ENCODE measurements around the gene SORBS1.
A peak's percentile ranks its signal among the peaks of the same experiment; 100 is the strongest.

SORBS1 gene

GRCh38 chr10:95482501-95483233 is 78.5 kb downstream of the SORBS1 start:
- Histone ChIP-seq H3K36me3 (ENCODE audit: control insufficient read depth, insufficient read depth, low read length) (no peaks in the 10 kb centered on the region), H3K27ac (ENCODE audit: low read depth, low read length) (no peak overlapping the region)

GRCh38 chr10:95480901-95481491 is 80.2 kb downstream of the SORBS1 start:
- Histone ChIP-seq H3K4me3 (ENCODE audit: low read length) (no peak overlapping the region), H4K8ac (ENCODE audit: low read depth, low read length) (no peak overlapping the region), H2BK15ac (replicated peaks; ENCODE audit: low read depth) (no peak overlapping the region), H3K27ac (ENCODE audit: low read depth, low read length) (no peak overlapping the region), H3K79me2 (ENCODE audit: control insufficient read depth, insufficient read depth, low read length) (peaks cover 3% of the 10 kb centered on the region), H3K4me1 (ENCODE audit: control insufficient read depth, low read depth, low read length) (peaks cover 34% of the 10 kb centered on the region), H3K79me1 (ENCODE audit: low read length) (peaks cover 5% of the 10 kb centered on the region), H3K4ac (ENCODE audit: low read depth, low read length) (no peak overlapping the region), H3K18ac (ENCODE audit: low read length) (no peak overlapping the region), H3K4me2 (ENCODE audit: low read length) (no peak overlapping the region), H2AK5ac (ENCODE audit: low read length) (no peak overlapping the region), H2BK5ac (ENCODE audit: low read length) (no peak overlapping the region), H3K36me3 (ENCODE audit: control insufficient read depth, insufficient read depth, low read length) (no peaks in the 10 kb centered on the region), H4K5ac (ENCODE audit: low read length) (no peak overlapping the region), H2BK120ac (ENCODE audit: low read depth, low read length) (no peak overlapping the region), H3K27me3 (ENCODE audit: insufficient read depth, low read length, poor library complexity) (no peaks in the 10 kb centered on the region), H3K23ac (ENCODE audit: low read length) (no peak overlapping the region), H3K9ac (ENCODE audit: low read length) (no peak overlapping the region), H3K56ac (ENCODE audit: low read length) (no peak overlapping the region)
- peak; percentile 76 for DNase-seq
- WGBS (ENCODE audit: extremely low coverage, insufficient coverage, low lambda C conversion rate) = no CpG with 5 or more reads among the region's 4 CpGs

More at GRCh38 chr10:95482501-95483233, 78.5 kb downstream of the SORBS1 start:
- DNase-seq = no peak
- Histone ChIP-seq H3K4me3 (ENCODE audit: low read length) (no peak overlapping the region), H2BK15ac (replicated peaks; ENCODE audit: low read depth) (no peak overlapping the region), H3K79me1 (ENCODE audit: low read length) (peaks cover 5% of the 10 kb centered on the region), H2AK5ac (ENCODE audit: low read length) (no peak overlapping the region), H2BK5ac (ENCODE audit: low read length) (no peak overlapping the region), H3K9ac (ENCODE audit: low read length) (no peak overlapping the region), H3K79me2 (ENCODE audit: control insufficient read depth, insufficient read depth, low read length) (peaks cover 3% of the 10 kb centered on the region), H3K4me1 (ENCODE audit: control insufficient read depth, low read depth, low read length) (peaks cover 19% of the 10 kb centered on the region), H3K23ac (ENCODE audit: low read length) (no peak overlapping the region), H3K4me2 (ENCODE audit: low read length) (no peak overlapping the region), H3K56ac (ENCODE audit: low read length) (no peak overlapping the region), H3K27me3 (ENCODE audit: insufficient read depth, low read length, poor library complexity) (no peaks in the 10 kb centered on the region), H4K8ac (ENCODE audit: low read depth, low read length) (no peak overlapping the region), H3K4ac (ENCODE audit: low read depth, low read length) (no peak overlapping the region), H3K18ac (ENCODE audit: low read length) (no peak overlapping the region), H2BK120ac (ENCODE audit: low read depth, low read length) (no peak overlapping the region), H4K5ac (ENCODE audit: low read length) (no peak overlapping the region)
- no CpG with 5 or more reads among the region's 7 CpGs for WGBS (ENCODE audit: extremely low coverage, insufficient coverage, low lambda C conversion rate)

- peaks cover 5% of the 10 kb centered on the region for H3K79me1 ChIP-seq (ENCODE audit: low read length)
- H3K56ac ChIP-seq (ENCODE audit: low read length) = peak overlapping the region; percentile 56
- no peak overlapping the region for H4K8ac ChIP-seq (ENCODE audit: low read depth, low read length)
- H2BK120ac ChIP-seq (ENCODE audit: low read depth, low read length) = no peak overlapping the region
- no peaks in the 10 kb centered on the region for H3K27me3 ChIP-seq (ENCODE audit: insufficient read depth, low read length, poor library complexity)
- DNase-seq = peak; percentile 78
- peak overlapping the region; percentile 13 for H3K27ac ChIP-seq (ENCODE audit: low read depth, low read length)
- no CpG with 5 or more reads among the region's 11 CpGs for WGBS (ENCODE audit: extremely low coverage, insufficient coverage, low lambda C conversion rate)
- no peak overlapping the region for H2BK15ac ChIP-seq (replicated peaks; ENCODE audit: low read depth)
- H4K5ac ChIP-seq (ENCODE audit: low read length) = no peak overlapping the region
- peak overlapping the region; percentile 5 for H3K18ac ChIP-seq (ENCODE audit: low read length)
- H3K79me2 ChIP-seq (ENCODE audit: control insufficient read depth, insufficient read depth, low read length) = peaks cover 3% of the 10 kb centered on the region
- no peak overlapping the region for H2AK5ac ChIP-seq (ENCODE audit: low read length)
- no peak overlapping the region for H3K4ac ChIP-seq (ENCODE audit: low read depth, low read length)
- H3K23ac ChIP-seq (ENCODE audit: low read length) = no peak overlapping the region
- peaks cover 35% of the 10 kb centered on the region for H3K4me1 ChIP-seq (ENCODE audit: control insufficient read depth, low read depth, low read length)
- H3K4me3 ChIP-seq (ENCODE audit: low read length) = no peak overlapping the region
- no peak overlapping the region for H3K4me2 ChIP-seq (ENCODE audit: low read length)
- peak overlapping the region; percentile 17 for H2BK5ac ChIP-seq (ENCODE audit: low read length)
- H3K36me3 ChIP-seq (ENCODE audit: control insufficient read depth, insufficient read depth, low read length) = no peaks in the 10 kb centered on the region
- H3K9ac ChIP-seq (ENCODE audit: low read length) = no peak overlapping the region
Measured at GRCh38 chr10:95480102-95480900, 80.9 kb downstream of the SORBS1 start.

GRCh38 chr10:95478935-95479334 is 82.2 kb downstream of the SORBS1 start:
- Histone ChIP-seq H3K56ac (ENCODE audit: low read length) (peak overlapping the region; percentile 30), H3K9ac (ENCODE audit: low read length) (no peak overlapping the region), H4K5ac (ENCODE audit: low read length) (no peak overlapping the region), H3K27ac (ENCODE audit: low read depth, low read length) (no peak overlapping the region), H4K8ac (ENCODE audit: low read depth, low read length) (no peak overlapping the region), H3K23ac (ENCODE audit: low read length) (no peak overlapping the region), H3K79me2 (ENCODE audit: control insufficient read depth, insufficient read depth, low read length) (peaks cover 3% of the 10 kb centered on the region), H3K4ac (ENCODE audit: low read depth, low read length) (no peak overlapping the region), H3K4me1 (ENCODE audit: control insufficient read depth, low read depth, low read length) (peaks cover 41% of the 10 kb centered on the region), H2AK5ac (ENCODE audit: low read length) (no peak overlapping the region), H3K4me2 (ENCODE audit: low read length) (no peak overlapping the region), H3K4me3 (ENCODE audit: low read length) (no peak overlapping the region), H2BK15ac (replicated peaks; ENCODE audit: low read depth) (no peak overlapping the region), H3K18ac (ENCODE audit: low read length) (no peak overlapping the region), H3K27me3 (ENCODE audit: insufficient read depth, low read length, poor library complexity) (no peaks in the 10 kb centered on the region), H2BK120ac (ENCODE audit: low read depth, low read length) (no peak overlapping the region), H3K79me1 (ENCODE audit: low read length) (peaks cover 5% of the 10 kb centered on the region), H3K36me3 (ENCODE audit: control insufficient read depth, insufficient read depth, low read length) (no peaks in the 10 kb centered on the region), H2BK5ac (ENCODE audit: low read length) (no peak overlapping the region)
- no CpG with 5 or more reads among the region's 3 CpGs for WGBS (ENCODE audit: extremely low coverage, insufficient coverage, low lambda C conversion rate)
- DNase-seq = no peak

GRCh38 chr10:95478185-95478584 is 83.0 kb downstream of the SORBS1 start:
- Histone ChIP-seq H4K5ac (ENCODE audit: low read length) (no peak overlapping the region), H2BK120ac (ENCODE audit: low read depth, low read length) (no peak overlapping the region), H3K9ac (ENCODE audit: low read length) (no peak overlapping the region), H3K36me3 (ENCODE audit: control insufficient read depth, insufficient read depth, low read length) (no peaks in the 10 kb centered on the region), H3K4me2 (ENCODE audit: low read length) (no peak overlapping the region), H3K79me1 (ENCODE audit: low read length) (peaks cover 5% of the 10 kb centered on the region), H3K23ac (ENCODE audit: low read length) (no peak overlapping the region), H2BK5ac (ENCODE audit: low read length) (no peak overlapping the region), H3K27me3 (ENCODE audit: insufficient read depth, low read length, poor library complexity) (no peaks in the 10 kb centered on the region), H3K27ac (ENCODE audit: low read depth, low read length) (no peak overlapping the region), H2BK15ac (replicated peaks; ENCODE audit: low read depth) (no peak overlapping the region), H3K18ac (ENCODE audit: low read length) (no peak overlapping the region), H3K56ac (ENCODE audit: low read length) (peak overlapping the region; percentile 36), H4K8ac (ENCODE audit: low read depth, low read length) (no peak overlapping the region), H3K4me3 (ENCODE audit: low read length) (no peak overlapping the region), H3K79me2 (ENCODE audit: control insufficient read depth, insufficient read depth, low read length) (peaks cover 3% of the 10 kb centered on the region), H3K4ac (ENCODE audit: low read depth, low read length) (no peak overlapping the region), H2AK5ac (ENCODE audit: low read length) (no peak overlapping the region), H3K4me1 (ENCODE audit: control insufficient read depth, low read depth, low read length) (peaks cover 41% of the 10 kb centered on the region)
- WGBS (ENCODE audit: extremely low coverage, insufficient coverage, low lambda C conversion rate) = no CpG with 5 or more reads among the region's 1 CpG
- DNase-seq = no peak

All from mesendoderm (in vitro differentiated cells).